Raji (cell line): ENCODE data around the gene SLC35D3.

Experiments
- POLR2A ChIP-seq: IDR thresholded peaks from 2 replicates; pipeline ENCODE4 v1.6.1; 2011; ENCODE audit warnings: low read depth, low read length, control low read depth; ENCODE audit not compliant: insufficient read depth

SLC35D3 gene

DNA sequence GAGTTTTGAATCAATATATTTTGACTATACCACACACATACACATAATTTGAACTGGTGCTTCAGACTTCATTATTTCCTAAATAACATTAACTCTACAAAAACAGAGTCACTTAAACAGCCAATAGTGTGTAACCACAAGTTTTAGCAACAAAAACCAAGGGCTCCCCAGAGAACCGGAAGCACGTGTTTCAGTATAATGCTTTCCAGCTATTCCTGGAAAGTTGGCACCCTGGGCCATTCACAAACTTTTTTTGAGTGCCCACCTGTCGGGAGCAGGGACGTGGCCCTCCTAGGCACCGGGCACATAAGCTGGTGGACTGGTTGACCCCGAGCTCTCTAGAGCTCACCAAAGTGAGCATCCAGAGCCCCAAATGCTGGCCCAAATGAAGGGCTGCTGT is 1.9 kb upstream of the SLC35D3 start:
- TF ChIP-seq POLR2A: no peak

DNA sequence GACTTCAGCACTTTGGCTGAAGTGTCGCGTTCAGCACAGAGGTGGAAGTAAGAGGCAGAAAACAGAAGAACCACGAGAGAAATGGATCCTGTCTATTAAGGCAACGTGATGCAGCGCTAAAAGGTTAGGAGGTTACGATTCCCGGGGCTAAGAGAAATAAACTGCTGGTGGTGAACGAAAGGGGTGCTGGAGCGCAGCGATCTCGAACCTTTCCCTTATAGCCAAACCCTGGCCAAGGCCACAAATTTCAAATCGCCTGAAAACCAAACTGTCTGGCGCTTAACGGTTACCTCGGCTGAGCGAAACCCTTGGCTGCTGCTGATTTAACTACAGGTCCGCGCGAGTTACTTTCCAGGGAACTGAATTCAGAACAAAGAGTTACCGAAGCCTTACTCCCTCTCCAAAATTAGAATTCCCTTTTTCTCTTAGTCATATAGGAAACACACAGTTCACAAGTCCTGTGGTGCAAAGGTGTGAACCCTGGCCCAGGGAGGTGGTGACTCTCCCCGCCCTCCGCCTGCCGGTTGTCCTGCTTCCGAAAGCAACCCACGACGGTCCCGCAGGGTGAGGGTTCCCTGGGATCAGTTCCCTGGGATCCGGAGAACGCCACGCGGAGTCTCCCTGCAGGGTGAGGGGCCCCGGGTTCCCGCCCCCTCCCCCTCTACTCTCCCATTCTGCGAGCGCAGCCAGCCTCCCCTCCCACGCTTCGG is 1.3 kb upstream of the SLC35D3 start:
- TF ChIP-seq POLR2A: no peak

DNA sequence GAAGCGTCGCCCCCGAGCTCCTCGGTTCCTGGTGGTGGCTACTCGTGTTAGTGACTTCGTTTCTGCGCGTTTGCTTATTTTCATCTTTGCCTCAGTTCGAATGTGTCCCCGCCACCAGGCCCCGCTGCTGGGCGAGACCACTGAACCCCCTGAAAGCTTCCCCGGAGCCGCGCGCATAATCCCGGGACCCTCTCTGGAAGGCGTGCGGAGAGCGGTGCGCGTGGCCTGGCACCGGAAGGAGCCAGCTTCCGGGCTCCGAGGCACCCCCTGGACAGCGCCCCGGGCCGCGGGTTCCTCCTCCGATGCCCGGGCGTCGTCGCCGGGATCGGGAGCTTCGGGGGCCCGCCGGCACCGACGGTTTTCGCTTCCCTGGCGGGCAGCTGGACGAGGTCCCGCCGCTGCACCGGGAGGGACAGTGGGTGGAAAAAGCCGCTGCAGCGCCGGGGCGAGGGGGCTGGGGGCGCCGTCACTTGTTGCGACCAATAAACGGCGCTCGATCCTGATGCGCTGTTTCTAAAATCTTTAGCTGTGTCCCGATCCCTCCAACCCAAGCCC is 643 bp upstream of the SLC35D3 start:
- no peak for TF ChIP-seq POLR2A

DNA sequence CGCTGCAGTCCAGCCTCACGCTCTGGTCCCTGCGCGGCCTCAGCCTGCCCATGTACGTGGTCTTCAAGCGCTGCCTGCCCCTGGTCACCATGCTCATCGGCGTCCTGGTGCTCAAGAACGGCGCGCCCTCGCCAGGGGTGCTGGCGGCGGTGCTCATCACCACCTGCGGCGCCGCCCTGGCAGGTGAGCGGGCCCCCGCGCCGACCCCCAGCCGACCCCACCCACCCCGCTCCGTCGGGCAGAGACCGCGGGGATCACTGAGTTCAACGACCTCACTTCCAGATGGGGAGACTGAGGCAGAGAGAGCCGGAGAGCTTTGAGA is 545 bp downstream of the SLC35D3 start:
- TF ChIP-seq POLR2A: no peak

DNA sequence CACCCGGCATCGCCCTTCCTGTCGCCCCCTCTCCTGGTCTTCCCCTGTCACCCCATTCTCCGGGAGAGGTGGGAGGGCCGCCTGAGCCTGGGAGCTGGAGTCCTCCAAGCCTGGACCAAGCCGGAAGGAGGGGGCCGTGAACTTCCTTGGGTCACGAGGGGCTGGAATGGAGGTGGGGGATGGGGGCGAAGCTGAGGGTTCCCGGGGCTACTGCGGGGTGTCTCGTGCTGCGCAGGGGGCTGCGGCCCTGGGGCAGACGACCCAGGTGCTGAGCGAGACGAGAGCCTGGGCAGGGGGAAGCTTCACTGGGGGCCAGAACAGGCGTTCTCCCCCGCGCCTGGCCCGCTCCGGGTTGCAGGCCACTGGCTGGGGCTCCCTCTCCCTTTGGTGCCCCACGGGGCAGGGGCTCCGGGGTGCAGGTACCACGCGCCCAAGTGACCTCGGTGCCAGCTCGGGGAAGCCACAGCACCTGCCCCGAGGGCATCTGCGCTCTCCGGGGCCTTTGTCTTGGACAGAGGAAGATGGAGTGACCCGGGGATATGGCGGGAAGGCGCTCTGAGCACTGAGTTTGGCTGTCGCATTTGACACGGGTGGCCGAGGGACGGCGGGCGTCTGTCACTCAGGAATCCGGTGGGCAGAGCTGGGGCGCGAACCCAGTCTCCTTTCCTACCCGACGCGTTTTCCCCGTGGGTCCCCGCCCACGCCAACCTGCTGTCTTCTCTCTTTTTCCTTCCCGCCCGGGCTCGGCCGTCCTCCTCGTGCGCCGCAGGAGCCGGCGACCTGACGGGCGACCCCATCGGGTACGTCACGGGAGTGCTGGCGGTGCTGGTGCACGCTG is 1.2 kb downstream of the SLC35D3 start:
- no peak for TF ChIP-seq POLR2A

DNA sequence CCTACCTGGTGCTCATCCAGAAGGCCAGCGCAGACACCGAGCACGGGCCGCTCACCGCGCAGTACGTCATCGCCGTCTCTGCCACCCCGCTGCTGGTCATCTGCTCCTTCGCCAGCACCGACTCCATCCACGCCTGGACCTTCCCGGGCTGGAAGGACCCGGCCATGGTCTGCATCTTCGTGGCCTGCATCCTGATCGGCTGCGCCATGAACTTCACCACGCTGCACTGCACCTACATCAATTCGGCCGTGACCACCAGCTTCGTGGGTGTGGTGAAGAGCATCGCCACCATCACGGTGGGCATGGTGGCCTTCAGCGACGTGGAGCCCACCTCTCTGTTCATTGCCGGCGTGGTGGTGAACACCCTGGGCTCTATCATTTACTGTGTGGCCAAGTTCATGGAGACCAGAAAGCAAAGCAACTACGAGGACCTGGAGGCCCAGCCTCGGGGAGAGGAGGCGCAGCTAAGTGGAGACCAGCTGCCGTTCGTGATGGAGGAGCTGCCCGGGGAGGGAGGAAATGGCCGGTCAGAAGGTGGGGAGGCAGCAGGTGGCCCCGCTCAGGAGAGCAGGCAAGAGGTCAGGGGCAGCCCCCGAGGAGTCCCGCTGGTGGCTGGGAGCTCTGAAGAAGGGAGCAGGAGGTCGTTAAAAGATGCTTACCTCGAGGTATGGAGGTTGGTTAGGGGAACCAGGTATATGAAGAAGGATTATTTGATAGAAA is 2.0 kb downstream of the SLC35D3 start:
- no peak for TF ChIP-seq POLR2A

DNA sequence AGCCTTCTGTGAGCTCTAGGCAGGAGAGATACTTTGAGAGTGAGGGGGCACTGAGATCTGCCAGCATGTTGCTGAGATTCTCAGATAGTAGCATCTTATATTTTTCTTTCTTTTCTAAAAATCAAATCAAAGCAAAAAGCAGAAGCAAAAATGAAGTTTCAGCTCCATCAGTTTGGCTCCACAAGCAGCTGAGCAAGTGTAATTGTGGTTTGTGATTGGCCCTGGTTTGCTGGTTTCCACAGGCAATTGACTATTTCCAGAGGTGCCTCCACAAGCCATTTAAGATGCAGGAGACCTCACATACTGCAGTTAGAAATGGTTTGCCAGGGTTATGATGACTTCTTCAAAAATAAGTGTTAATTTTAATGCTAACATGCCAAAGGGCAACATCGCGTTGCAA is 4.3 kb downstream of the SLC35D3 start:
- TF ChIP-seq POLR2A: no peak

DNA sequence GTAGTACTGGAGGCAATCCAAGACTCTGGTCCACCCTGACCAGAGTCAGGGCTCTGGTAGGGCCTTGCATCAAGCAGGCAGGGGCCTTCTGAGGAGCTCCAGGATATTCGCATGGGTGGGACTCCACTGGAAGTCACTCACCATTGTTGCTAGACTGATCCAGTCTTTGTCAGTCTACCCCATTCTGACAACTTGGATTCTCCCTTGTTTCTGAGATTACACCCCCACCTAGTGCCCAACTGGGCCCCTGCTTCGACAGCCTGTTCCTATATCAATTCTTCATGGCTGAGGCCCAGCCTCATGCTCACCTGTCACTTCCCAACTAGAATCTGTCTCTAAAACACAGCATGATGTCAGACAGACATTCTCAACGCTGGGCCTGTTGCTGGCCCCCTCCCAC is 5.2 kb downstream of the SLC35D3 start:
- no peak for TF ChIP-seq POLR2A

DNA sequence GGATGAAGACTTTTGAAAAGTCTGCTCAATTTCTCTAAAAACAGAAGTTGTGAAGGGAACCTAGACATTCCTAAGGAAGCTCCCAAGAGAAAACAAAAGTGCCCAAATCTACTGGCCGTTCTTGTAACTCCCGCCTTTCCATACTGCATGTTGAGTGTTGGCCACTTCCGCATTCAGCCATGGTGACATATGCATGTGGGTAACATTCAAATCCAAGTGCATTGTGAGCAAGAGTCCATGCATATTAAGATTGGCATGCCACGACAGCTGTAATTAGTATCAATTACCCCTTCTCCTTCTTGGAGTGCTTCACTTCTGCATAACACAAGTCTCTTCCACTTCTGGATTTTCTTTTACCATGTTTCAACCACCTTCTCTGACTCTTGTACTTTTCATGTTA is 8.4 kb downstream of the SLC35D3 start:
- TF ChIP-seq POLR2A: no peak

DNA sequence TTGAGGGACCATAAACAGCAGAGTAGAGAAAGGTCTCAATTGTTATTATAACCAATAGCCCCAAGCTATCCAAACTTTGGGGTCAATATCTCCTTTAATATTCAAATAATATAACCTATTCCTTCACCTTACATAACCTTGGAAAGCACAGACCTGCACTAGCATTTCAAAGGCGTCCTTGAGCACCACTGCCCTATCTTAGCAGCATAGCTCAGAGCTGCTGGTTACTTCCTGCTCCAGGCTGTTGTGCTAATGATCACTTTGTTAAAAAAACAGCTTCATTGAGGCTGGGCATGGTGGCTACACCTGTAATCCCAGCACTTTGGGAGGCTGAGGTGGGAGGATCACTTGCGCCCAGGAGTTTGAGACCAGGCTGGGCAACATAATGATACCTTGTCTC is 10.5 kb downstream of the SLC35D3 start:
- no peak for TF ChIP-seq POLR2A

DNA sequence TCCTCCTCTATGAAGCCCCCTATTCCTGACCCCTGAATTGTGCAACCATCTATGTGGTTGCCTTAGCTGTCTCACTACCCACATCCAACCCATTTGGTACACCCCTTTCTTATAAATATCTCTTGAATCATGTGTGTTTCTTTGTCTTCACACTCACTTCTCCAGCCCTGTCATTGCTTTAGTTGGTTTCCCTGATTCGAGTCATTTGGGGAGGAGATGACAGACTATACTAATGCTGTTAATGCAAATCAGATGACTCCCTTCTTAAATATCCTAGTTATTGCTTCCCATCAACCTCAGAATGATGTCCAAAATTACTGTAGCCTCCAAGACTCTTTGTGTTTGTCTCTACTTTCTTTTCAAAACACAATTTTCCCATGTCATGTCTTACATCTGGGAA is 23.0 kb downstream of the SLC35D3 start:
- TF ChIP-seq POLR2A: no peak

DNA sequence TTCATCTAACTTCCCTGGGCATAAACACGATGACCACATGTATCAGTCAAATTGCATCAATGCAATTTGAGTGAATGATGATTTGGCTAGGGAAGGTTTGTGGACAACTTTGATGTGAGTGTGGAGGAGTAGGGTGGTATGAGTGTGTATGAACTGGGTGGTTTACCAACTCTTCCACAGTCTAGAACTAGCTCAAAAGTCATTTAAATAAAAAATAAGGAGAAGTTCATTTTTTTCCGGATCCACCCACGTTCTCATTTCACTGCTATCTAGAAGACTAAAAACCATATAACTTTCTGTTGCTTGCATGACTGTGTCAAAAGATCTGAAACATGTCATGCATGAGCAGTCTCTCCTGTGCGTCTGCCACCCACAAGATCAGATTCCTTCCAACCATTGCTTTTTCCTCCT is 23.6 kb downstream of the SLC35D3 start:
- TF ChIP-seq POLR2A: no peak

DNA sequence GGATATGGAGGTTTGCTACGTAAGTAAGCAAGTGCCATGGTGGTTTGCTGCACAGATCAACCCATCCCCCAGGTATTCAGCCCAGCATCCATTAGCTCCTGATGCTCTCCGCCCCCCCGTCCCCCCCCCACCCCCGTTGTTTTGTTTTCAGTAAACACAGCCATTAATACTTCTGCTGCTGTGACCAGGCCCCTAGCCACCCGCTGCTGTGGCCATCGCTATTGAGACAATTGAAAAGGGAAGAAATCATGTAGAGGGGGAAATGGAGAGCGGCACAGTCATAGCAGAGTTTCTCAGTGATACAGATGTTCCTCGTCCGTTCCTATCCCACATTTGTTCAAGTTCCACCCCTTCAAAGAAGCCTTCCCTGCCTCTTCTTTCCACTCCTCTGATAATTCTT is 24.9 kb downstream of the SLC35D3 start:
- no peak for TF ChIP-seq POLR2A

DNA sequence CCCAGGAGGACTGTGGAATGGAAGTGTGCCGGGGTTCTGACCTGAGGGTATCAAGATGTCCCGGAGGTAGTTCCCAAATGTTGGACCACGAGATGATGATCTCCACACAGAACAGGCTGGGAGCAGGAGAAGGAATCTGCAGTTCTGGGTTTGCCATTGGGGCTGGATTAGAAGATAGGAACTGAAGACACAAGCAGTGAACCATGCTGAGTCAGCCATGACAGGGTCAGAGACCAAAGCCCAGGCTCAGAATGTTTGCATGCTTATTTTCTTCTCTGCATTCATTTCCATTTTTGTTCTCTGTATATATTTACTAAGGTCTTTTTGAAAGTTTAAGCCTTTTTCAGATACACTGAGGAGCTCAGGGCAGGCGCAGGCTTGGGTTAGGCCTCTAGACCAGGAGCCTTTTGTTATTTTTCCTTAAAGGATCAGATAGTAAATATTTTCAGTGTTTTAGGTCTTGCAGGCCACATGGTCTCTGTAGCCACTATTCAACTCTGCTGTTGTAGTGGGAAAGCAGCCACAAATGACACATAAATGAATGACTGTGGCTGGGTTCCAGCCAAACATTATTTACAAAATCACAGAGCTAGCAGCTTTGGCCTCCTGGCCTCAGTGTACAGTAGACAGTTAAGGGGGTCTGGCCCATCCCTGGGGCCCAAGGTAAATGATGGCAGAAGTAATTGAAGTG is 28.5 kb downstream of the SLC35D3 start:
- no peak for TF ChIP-seq POLR2A

DNA sequence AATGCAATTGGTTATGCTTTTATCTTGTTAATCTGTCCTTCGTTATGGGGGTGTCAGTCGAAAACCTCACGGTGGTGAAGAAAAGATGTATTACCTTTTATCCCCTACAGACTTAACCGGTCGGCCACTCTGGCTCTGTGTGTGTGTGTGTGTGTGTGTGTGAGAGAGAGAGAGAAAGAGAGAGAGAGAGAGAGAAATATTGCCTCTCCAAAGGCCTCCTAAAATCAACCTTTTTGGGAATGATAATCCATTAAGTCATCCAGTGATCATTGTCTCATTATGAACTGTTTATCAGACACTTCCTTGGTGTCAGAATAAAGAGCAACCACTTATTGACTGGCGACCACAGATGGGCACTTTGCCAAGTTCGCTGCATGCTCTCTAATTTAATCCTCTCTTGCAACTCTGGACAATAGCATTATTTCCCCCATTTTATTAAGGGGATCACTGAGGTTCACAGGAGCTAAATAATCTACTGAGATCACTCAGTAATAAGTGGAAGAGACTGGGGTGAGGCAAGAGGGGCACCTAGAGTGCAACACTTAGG is 30.7 kb downstream of the SLC35D3 start:
- TF ChIP-seq POLR2A: no peak
